A673 (cell line): ENCODE results near the gene CARD9.

Experiments
- EZH2 ChIP-seq: fragments of 200-600 bp; sonication (generic); IDR thresholded peaks from 2 replicates; pipeline ENCODE4 v1.6.1; 2017; ENCODE audit warnings: borderline replicate concordance, low read depth, mild to moderate bottlenecking, mixed read lengths, antibody characterized with exemption, low read length; ENCODE audit not compliant: poor library complexity, severe bottlenecking
- TF ChIP-seq, protein P1 (sequence below): fragments of 300-800, 200-600 bp; sonication (generic); conservative IDR thresholded peaks from 2 replicates; pipeline ENCODE4 v1.5.1; 2017; ENCODE audit warnings: low read depth, mild to moderate bottlenecking, antibody characterized with exemption, low read length, moderate library complexity, mixed read lengths

DNA sequence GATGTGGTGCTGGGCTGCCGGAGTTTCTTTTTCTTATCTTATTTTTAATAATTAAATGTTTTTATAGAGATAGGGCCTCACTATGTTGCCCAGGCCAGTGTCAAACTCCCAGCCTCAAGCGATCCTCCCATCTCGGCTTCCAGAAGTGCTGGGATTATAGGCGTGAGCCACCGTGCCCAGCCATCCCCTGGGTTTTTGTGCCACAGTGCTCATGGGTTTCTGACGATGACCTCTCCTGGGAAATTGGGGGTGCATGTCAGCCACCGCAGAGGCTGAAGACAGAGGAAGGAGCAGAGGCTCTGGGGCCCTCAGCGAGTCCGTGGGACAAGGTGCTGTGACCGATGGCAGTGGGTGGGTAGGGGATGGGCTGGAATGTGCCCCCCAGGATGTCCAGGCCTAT is 31.7 kb downstream of the CARD9 start:
- TF ChIP-seq, protein P1, sequence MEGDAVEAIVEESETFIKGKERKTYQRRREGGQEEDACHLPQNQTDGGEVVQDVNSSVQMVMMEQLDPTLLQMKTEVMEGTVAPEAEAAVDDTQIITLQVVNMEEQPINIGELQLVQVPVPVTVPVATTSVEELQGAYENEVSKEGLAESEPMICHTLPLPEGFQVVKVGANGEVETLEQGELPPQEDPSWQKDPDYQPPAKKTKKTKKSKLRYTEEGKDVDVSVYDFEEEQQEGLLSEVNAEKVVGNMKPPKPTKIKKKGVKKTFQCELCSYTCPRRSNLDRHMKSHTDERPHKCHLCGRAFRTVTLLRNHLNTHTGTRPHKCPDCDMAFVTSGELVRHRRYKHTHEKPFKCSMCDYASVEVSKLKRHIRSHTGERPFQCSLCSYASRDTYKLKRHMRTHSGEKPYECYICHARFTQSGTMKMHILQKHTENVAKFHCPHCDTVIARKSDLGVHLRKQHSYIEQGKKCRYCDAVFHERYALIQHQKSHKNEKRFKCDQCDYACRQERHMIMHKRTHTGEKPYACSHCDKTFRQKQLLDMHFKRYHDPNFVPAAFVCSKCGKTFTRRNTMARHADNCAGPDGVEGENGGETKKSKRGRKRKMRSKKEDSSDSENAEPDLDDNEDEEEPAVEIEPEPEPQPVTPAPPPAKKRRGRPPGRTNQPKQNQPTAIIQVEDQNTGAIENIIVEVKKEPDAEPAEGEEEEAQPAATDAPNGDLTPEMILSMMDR = no peak
- TF ChIP-seq EZH2 = no peak
